ENCODE data around the gene HAUS8.

DNA sequence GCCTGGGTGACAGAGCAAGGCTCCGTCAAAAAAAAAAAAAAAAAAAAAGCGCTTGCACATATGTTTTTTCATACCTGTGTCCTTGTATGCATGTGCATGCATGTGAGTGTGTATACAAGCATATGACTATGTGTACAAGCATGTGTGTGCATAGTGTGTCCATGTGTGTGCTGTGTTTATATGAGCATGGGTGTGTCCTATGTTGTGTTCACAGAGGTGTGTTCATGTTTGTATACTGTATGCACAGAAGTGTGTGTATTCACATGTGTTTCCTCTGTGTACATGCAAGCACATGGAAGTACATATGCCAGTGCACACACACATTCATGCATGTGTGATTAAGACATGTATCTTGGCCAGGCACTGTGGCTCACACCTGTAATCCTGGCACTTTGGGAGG lies 17.4 kb upstream of the HAUS8 start:
- TF ChIP-seq, protein P1, sequence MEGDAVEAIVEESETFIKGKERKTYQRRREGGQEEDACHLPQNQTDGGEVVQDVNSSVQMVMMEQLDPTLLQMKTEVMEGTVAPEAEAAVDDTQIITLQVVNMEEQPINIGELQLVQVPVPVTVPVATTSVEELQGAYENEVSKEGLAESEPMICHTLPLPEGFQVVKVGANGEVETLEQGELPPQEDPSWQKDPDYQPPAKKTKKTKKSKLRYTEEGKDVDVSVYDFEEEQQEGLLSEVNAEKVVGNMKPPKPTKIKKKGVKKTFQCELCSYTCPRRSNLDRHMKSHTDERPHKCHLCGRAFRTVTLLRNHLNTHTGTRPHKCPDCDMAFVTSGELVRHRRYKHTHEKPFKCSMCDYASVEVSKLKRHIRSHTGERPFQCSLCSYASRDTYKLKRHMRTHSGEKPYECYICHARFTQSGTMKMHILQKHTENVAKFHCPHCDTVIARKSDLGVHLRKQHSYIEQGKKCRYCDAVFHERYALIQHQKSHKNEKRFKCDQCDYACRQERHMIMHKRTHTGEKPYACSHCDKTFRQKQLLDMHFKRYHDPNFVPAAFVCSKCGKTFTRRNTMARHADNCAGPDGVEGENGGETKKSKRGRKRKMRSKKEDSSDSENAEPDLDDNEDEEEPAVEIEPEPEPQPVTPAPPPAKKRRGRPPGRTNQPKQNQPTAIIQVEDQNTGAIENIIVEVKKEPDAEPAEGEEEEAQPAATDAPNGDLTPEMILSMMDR (IDR thresholded peaks at IDR 0.05): no peak
- no peak for TF ChIP-seq POLR2A (IDR thresholded peaks at IDR 0.05)

Data from body of pancreas (tissue), 4 donors.